Thyroid gland (tissue), 4 donors: ENCODE results near the gene KRT15.

Experiments
- POLR2A ChIP-seq, 2 donors: fragments of 450-650 bp; IDR thresholded peaks; one replicate each; pipeline ENCODE4 v1.6.1; 2017; ENCODE audit warnings: antibody characterized with exemption in 2 of 2, mild to moderate bottlenecking in 2 of 2, moderate library complexity in 1 of 2
- TF ChIP-seq, protein P1 (sequence below), 6 experiments: fragments of 200-600 bp in 3 of 6; fragments of 450-650 bp in 3 of 6; sonication (generic) in 3 of 6; IDR thresholded peaks; one replicate each; pipeline ENCODE4 v1.5.1; 2016 to 2019; ENCODE audit warnings: antibody characterized with exemption in 6 of 6, mild to moderate bottlenecking in 2 of 6, inconsistent platforms in 1 of 6, moderate library complexity in 1 of 6

GRCh38 chr17:41556306-41556705 lies 37.6 kb upstream of the KRT15 start:
- TF ChIP-seq, protein P1, sequence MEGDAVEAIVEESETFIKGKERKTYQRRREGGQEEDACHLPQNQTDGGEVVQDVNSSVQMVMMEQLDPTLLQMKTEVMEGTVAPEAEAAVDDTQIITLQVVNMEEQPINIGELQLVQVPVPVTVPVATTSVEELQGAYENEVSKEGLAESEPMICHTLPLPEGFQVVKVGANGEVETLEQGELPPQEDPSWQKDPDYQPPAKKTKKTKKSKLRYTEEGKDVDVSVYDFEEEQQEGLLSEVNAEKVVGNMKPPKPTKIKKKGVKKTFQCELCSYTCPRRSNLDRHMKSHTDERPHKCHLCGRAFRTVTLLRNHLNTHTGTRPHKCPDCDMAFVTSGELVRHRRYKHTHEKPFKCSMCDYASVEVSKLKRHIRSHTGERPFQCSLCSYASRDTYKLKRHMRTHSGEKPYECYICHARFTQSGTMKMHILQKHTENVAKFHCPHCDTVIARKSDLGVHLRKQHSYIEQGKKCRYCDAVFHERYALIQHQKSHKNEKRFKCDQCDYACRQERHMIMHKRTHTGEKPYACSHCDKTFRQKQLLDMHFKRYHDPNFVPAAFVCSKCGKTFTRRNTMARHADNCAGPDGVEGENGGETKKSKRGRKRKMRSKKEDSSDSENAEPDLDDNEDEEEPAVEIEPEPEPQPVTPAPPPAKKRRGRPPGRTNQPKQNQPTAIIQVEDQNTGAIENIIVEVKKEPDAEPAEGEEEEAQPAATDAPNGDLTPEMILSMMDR (IDR thresholded peaks at IDR 0.05): no peak
- TF ChIP-seq POLR2A (IDR thresholded peaks at IDR 0.05): no peak
